Endothelial cell (in vitro differentiated cells): ENCODE data around the gene SLC7A1. TPM values are rescaled to one million over a fixed set of nuclear protein-coding genes. Genes with fewer than 3 reads are reported as not detected.

Source experiments
- DNase-seq: peaks from one replicate; pipeline ENCODE4 v3.0.0; 2021; ENCODE audit warnings: low spot score
- H3K27ac Mint-ChIP-seq: one replicate; pipeline ENCODE4 v1.8.0; 2021; ENCODE audit warnings: mixed read lengths, inconsistent platforms; ENCODE audit not compliant: unreplicated experiment
- H3K27me3 Mint-ChIP-seq: one replicate; pipeline ENCODE4 v1.8.0; 2021; ENCODE audit warnings: mild to moderate bottlenecking, moderate library complexity, mixed read lengths, inconsistent platforms; ENCODE audit not compliant: unreplicated experiment
- H3K36me3 Mint-ChIP-seq: one replicate; pipeline ENCODE4 v1.8.0; 2021; ENCODE audit warnings: mild to moderate bottlenecking, low read depth, mixed read lengths, inconsistent platforms; ENCODE audit not compliant: unreplicated experiment
- H3K4me1 Mint-ChIP-seq: one replicate; pipeline ENCODE4 v1.8.0; 2021; ENCODE audit warnings: mild to moderate bottlenecking, mixed read lengths, inconsistent platforms; ENCODE audit not compliant: unreplicated experiment
- H3K4me3 Mint-ChIP-seq: one replicate; pipeline ENCODE4 v1.8.0; 2021; ENCODE audit warnings: mild to moderate bottlenecking, mixed read lengths, inconsistent platforms; ENCODE audit not compliant: unreplicated experiment
- H3K9me3 Mint-ChIP-seq: one replicate; pipeline ENCODE4 v1.8.0; 2021; ENCODE audit warnings: mixed read lengths, inconsistent platforms; ENCODE audit not compliant: unreplicated experiment
- CTCF ChIP-seq: fragments of 200-600 bp; sonication (generic); IDR thresholded peaks from one replicate; pipeline ENCODE4 v1.5.0; 2021; ENCODE audit warnings: antibody characterized with exemption; ENCODE audit not compliant: unreplicated experiment
- total RNA-seq: library from RNA; stranded (reverse); fragmentation: NEBNext Ultra II Directional; extraction: Animal tissue kit (Norgen Biotek cat#: 25700); gene quantifications from one replicate; pipeline ENCODE4 v1.2.1, GENCODE V29; 2021; ENCODE audit not compliant: unreplicated experiment

Gene SLC7A1
- total RNA-seq, 1 donor from 2014 or later = 17.4 TPM

- H3K36me3 Mint-ChIP-seq = no peaks in the 10 kb centered on the region
- peaks cover 8% of the 10 kb centered on the region for H3K4me1 Mint-ChIP-seq
- H3K4me3 Mint-ChIP-seq = no peak overlapping the region
- TF ChIP-seq CTCF = no peak
- no peak overlapping the region for H3K27ac Mint-ChIP-seq
- no peak for DNase-seq
- H3K9me3 Mint-ChIP-seq = no peaks in the 10 kb centered on the region
- peaks cover 1% of the 10 kb centered on the region for H3K27me3 Mint-ChIP-seq
These were observed 2.8 kb upstream of the SLC7A1 start for GRCh38 chr13:29598321-29598720.

- DNase-seq = no peak
- Mint-ChIP-seq H3K27ac (no peak overlapping the region), H3K27me3 (peaks cover 1% of the 10 kb centered on the region), H3K4me1 (peaks cover 8% of the 10 kb centered on the region), H3K4me3 (no peak overlapping the region), H3K36me3 (no peaks in the 10 kb centered on the region), H3K9me3 (no peaks in the 10 kb centered on the region)
- TF ChIP-seq CTCF = no peak
These were observed 2.2 kb upstream of the SLC7A1 start for GRCh38 chr13:29597706-29598105.

- no peaks in the 10 kb centered on the region for H3K36me3 Mint-ChIP-seq
- H3K4me1 Mint-ChIP-seq = peaks cover 8% of the 10 kb centered on the region
- peaks cover 1% of the 10 kb centered on the region for H3K27me3 Mint-ChIP-seq
- no peaks in the 10 kb centered on the region for H3K9me3 Mint-ChIP-seq
- no peak for DNase-seq
- TF ChIP-seq CTCF = no peak
- no peak overlapping the region for H3K4me3 Mint-ChIP-seq
- no peak overlapping the region for H3K27ac Mint-ChIP-seq
These were observed 1.8 kb upstream of the SLC7A1 start for GRCh38 chr13:29597246-29597645.

GRCh38 chr13:29596064-29596418 lies 553 bp upstream of the SLC7A1 start:
- Mint-ChIP-seq H3K36me3 (no peaks in the 10 kb centered on the region), H3K27ac (no peak overlapping the region), H3K4me3 (peak overlapping the region; percentile 89), H3K27me3 (peaks cover 1% of the 10 kb centered on the region), H3K9me3 (no peaks in the 10 kb centered on the region), H3K4me1 (peaks cover 8% of the 10 kb centered on the region)
- no peak for TF ChIP-seq CTCF
- DNase-seq = no peak

GRCh38 chr13:29594710-29595379 lies 643 bp downstream of the SLC7A1 start:
- peaks cover 8% of the 10 kb centered on the region for H3K4me1 Mint-ChIP-seq

More at GRCh38 chr13:29594710-29595379, 643 bp downstream of the SLC7A1 start:
- no peak overlapping the region for H3K27ac Mint-ChIP-seq
- DNase-seq = peak; percentile 39
- H3K27me3 Mint-ChIP-seq = peaks cover 3% of the 10 kb centered on the region
- TF ChIP-seq CTCF = no peak
- no peaks in the 10 kb centered on the region for H3K36me3 Mint-ChIP-seq
- peak overlapping the region; percentile 89 for H3K4me3 Mint-ChIP-seq
- no peaks in the 10 kb centered on the region for H3K9me3 Mint-ChIP-seq
